ENCODE measurements around the gene AGBL1.

AGBL1 gene

DNA sequence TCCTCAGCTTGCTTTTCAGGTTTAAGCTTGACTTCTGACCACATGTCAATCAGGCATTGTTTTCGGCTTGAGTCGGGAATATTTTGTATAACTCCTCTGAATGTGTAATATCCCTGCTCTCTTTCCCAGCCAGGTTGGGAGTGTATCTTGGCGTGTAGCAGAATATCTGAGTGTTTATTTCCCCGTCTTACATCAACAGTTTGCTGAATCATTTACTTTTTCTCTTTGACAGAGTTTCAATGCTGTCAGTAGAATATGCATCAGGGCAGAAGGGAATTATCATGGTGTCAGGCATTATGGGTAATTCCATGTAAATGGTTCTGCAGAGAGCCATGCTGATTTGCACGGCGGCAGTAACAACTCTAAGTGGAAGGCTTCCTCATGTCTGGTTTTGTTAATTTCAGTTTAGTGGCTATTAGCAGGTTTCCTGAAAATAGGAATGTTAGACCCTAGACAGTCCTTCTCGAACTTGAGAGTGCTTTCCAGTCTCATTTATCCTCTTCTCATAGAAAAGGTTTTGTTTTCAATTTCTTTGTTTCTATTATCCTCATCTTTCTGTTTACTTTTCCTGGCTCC, 566.3 kb downstream of the AGBL1 start:
- DNase-seq (ENCODE audit: low read depth, low spot score) = no peak
- no peak overlapping the region for H3K4me3 ChIP-seq (ENCODE audit: low read length)

DNA sequence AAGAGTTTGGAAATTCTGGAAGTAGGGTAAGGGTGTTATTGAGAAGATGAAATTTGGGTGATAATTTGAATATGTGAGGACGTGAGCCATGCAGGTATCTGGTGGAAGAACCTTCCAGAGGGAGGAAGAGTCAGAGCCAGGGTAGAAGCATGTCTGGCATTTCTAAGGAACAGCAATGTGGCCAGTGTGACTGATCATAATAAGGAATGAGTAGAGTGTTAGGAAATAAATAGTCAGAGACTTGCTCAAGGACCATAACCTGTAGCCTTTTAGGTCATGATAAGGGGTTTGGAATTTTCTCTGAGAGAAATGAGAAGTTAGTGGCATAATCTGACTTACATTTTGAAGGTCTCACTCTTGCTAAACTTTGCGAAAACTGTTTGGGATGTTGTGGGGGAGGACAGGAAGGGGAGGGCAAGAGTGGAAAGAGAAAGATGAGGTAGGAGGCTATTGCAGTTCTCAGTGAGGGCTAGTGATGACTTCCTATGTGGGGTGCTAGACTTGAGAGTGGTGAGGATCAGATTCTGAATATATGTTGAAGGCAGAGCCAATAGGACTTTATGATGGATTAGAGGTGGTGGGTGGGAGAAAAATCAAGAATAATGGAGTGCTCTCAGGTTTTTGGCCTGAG, 568.3 kb downstream of the AGBL1 start:
- no peak overlapping the region for H3K4me3 ChIP-seq (ENCODE audit: low read length)
- DNase-seq (ENCODE audit: low read depth, low spot score) = no peak

DNA sequence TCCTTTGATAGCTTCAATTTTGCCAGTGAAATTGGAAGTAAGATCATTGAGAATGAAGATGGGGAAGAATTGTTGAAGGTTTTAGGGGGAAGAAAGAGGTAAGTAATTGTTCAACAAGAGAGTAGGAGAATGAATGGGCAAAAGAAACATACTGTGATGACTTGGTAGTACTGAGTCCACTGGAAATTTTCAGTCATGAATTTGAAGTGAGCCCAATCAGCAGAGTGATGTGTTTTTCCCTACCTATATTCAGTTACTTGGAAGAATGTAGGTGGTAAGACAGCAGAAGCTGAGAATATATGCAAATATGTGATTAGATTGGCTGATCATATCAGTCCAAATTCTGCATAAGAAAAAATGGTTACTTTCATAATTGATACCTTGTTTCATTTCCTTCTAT, 569.6 kb downstream of the AGBL1 start:
- no peak for DNase-seq (ENCODE audit: low read depth, low spot score)
- no peak overlapping the region for H3K4me3 ChIP-seq (ENCODE audit: low read length)

DNA sequence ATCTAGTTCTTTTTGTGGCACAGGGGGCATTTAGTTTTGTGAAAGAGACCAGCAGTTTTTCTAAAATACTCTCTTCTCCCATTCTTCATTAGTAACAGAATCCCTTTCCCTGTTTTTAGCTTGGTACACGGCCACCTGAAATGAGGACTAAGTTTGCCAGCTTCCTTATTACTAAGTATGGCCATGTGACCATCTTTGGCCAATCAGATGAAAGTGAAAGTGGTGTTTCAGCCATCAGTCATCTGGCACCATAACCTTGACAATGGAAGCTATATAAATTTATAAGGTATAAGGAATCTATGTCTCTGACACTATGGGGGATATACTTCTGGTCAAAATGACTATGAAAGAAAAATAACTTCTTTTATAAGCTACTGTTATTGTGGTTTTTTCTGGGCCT, 570.4 kb downstream of the AGBL1 start:
- no peak overlapping the region for H3K4me3 ChIP-seq (ENCODE audit: low read length)
- DNase-seq (ENCODE audit: low read depth, low spot score) = peak; percentile 23

DNA sequence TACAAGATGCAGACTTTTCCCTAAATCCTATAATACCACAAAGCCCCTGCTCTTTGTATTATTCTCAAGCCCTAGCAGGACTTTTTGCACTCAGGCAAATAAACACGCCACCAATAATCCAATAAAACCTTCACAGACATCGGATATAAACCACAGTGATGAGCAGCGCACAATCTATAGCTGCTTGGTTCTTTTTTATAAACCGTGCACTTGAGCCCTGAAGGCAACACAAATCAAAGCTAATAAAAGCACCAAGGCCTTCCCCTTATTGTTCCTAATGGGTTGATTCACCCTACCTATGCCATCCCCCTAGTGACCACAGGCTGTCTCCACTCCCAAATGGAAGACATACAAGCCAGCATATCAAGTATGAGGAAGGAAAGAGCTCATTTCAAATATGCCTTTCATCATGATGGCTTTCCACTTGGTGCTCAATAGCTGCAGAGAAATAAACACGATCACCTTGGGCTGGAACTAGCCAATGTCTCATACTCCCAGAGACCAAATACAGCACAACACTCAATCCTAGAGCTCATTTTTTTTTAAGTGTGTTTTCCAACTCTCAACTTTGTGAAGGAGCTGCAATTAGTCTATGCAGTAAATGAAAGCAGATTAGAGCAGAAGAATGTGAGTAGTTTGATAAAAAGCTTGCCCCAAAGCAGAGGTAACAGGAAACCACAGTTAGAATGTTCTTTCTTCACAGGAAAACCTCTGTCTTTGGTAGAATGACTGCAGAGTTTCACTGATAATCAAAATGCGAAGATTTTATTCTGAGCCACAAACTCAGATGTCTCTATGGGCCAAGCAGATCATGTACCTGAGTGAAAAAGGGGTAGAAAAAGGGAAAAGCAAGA, 573.9 kb downstream of the AGBL1 start:
- peak overlapping the region; percentile 15 for H3K4me3 ChIP-seq (ENCODE audit: low read length)
- peak; percentile 77 for DNase-seq (ENCODE audit: low read depth, low spot score)

DNA sequence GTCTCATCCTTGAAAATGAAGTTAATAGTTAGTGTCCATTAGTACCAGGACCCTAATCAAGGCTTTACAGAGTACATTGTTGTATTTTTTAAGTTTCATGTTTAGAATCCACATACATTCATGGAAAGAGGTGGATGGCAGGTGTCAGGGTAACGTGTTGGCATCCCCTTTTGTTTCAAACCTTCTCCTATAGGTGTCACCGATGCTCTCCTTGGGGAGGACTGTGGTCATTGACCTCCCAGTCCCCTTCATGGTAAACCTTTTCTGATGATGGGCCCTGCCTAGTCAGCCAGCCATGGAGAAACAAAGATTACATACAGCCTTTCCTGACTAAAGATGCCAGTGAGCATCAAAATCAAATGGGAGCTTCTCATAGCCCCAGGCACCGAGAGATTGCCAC, 574.8 kb downstream of the AGBL1 start:
- no peak for DNase-seq (ENCODE audit: low read depth, low spot score)
- H3K4me3 ChIP-seq (ENCODE audit: low read length) = no peak overlapping the region

DNA sequence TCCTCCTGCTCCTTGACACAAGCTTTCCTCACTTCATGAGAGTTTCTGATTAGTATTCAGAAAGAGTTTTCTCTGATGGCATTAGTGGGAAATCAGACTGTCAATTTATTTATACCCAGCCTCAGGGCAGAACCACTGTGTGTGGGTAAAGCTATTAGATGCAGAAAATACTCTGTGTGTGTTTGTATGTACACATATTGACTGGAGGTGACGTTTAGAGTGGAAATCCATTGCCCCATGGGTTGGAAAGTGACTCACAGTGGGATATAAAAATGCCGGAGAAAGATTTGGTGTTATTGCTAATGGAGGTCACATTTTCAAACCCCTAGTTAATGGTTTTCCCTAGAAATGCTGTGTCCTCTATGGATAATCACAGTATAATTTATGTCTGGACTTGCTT, 577.6 kb downstream of the AGBL1 start:
- H3K4me3 ChIP-seq (ENCODE audit: low read length) = no peak overlapping the region
- DNase-seq (ENCODE audit: low read depth, low spot score) = no peak

DNA sequence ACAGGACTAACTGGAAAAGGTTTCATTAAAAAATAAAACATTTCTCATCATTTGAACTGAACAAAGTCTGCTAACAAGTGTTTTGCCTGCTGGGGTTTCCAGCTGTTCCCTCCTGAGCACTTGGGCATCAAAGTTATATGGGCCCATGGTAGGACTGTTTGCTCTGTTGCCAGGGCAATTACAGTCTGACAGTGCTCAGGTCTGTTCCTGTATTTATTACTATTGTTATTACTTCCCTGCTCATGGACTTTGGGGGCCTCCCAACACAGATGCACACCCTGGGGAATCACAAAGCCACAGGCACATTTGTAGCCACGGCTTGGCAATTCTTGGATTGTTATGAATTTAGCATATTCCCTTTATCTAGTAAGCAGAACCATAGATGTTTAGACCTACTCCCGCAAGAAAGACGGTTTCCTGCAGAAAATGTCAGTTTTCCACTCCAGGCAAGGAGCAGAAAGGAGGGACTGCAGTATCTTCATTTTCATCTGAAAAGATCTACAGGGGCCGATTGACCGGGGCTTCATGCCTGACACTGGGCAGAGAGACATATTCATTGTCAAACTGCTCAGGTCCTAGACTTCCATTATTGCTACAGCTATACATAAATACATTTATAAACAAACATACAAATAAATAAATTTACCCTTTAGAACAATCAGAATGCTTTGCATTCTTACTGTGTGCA, 580.2 kb downstream of the AGBL1 start:
- no peak for DNase-seq (ENCODE audit: low read depth, low spot score)
- no peak overlapping the region for H3K4me3 ChIP-seq (ENCODE audit: low read length)

DNA sequence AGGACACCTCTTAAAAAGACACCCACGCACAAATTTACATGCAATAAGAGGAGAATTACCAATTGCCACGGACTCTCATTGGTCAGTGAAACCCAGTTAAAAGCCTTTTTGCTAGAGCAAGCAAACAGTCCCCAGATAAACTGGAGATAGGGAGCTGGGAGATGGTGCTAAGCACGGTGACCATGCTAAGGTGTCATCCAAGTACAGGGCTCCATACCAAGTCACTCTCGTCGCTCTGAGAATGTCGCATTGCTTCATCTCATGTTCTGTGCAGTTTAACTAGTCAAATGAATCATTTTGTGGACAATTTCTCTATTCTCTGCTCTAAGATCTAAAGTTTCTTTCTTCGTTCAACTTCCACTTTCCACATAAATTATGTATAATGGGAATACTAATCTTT, 581.9 kb downstream of the AGBL1 start:
- no peak overlapping the region for H3K4me3 ChIP-seq (ENCODE audit: low read length)
- no peak for DNase-seq (ENCODE audit: low read depth, low spot score)

DNA sequence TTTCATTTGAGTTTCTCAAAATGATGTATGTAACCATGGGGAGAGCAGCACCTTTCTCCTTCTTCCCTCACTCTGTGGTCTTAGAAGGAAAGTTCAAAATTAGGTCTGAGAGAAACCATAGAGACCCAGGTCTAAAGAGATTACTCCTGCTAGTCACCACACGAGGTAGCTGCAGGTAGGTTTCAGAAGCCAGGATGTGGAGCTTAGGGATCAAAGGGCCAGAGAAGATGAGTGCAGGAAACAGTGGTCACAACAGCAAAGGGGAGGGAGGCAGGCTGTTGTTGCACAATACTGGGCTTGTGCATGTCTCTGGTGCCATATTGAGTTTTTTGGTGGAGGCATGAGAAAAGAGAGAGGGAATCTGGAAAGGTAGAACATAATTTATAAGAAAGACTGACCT, 583.6 kb downstream of the AGBL1 start:
- DNase-seq (ENCODE audit: low read depth, low spot score) = peak; percentile 53
- no peak overlapping the region for H3K4me3 ChIP-seq (ENCODE audit: low read length)

DNA sequence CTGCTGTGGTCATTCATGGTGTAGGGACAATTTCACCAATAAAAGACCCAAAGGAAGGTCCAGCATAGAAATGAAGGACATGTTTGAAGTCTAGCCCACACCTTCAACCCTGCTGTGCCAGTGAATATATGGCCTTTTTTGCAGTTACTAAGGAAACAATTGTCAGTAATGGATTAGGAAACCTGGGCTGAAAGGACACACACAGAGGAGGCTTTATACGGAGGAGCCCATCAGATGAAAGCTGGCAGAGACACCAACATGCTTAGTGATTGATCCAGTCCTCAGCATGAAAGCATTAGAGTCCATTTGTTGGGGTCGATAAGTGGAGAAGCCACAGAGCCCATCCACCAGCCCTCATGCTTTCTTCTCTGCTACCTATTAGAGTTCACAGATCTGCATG, 584.3 kb downstream of the AGBL1 start:
- no peak for DNase-seq (ENCODE audit: low read depth, low spot score)
- H3K4me3 ChIP-seq (ENCODE audit: low read length) = no peak overlapping the region

DNA sequence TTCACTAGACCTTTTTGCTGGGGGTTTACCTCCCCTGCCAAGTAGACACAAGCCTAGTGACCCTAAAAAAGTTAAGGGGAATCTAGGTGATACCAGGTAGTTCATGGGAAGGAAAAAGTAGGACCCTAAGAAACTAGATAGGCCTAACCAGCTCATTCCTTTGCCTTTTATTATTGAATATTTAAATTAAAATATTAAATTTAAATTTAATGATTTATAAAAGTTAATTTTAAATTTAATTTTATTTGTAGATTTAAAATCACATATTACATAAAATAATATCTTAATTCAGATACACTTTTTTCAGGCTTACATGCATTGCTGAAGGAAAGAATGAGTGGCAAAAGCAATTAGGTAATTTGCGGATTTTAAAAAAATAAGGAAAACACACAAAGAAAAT, 584.9 kb downstream of the AGBL1 start:
- no peak for DNase-seq (ENCODE audit: low read depth, low spot score)
- no peak overlapping the region for H3K4me3 ChIP-seq (ENCODE audit: low read length)

DNA sequence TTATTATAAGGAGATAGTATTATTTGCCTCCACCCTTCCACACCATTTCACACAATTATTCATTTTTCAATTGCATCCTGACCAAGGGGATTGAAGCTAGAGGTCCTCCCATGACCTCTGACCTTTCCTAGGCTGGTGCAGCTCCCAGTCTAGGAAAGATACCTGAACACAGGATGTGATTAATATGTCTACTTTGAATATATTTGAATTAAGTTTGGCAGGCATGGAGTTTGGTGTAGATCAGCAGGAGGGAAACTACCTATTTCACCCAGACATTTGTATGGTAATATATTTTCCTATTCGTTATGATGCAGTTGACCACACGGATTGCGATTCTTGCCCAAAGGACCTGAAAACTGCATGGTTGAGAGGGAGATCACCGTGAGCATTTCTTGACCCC, 596.3 kb downstream of the AGBL1 start:
- no peak overlapping the region for H3K4me3 ChIP-seq (ENCODE audit: low read length)
- DNase-seq (ENCODE audit: low read depth, low spot score) = no peak

DNA sequence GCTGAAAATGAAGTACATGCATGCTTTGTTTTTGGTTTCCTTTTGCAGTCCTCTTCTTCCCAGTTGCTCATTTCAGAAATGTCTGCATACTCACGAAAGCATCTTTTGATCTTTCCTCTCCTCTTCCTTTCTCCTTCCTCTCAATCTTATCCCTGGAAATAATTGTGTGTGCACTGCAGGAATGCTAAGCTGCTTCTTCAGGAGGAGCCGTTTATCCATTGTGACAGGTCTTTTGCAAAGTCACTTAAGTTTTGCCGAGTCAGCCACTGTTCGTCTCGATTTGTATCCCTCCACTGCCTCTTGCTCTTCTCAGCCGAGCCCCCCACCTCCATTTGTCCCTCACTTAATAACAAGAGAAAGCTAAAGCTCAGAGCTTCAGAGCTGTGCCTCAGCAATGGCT, 597.6 kb downstream of the AGBL1 start:
- H3K4me3 ChIP-seq (ENCODE audit: low read length) = no peak overlapping the region
- no peak for DNase-seq (ENCODE audit: low read depth, low spot score)

DNA sequence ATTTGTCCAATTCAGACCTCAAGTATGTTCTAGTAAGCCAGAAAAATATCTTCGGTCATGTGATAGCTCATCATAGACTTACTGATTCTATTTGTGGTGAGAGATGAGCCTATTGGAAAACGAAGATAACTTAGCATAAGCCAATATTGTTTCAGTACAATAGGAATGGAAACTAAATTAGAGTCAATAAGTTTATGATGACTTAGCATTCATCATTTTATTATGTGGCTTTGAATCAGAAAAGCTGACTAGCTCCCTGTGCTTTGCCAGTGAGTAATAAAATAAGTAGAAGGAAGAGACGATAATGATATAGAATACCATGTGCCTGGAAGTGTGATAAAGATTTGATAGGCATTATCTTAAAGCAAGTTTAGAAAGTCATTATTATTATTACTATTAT, 605.6 kb downstream of the AGBL1 start:
- no peak overlapping the region for H3K4me3 ChIP-seq (ENCODE audit: low read length)
- no peak for DNase-seq (ENCODE audit: low read depth, low spot score)

DNA sequence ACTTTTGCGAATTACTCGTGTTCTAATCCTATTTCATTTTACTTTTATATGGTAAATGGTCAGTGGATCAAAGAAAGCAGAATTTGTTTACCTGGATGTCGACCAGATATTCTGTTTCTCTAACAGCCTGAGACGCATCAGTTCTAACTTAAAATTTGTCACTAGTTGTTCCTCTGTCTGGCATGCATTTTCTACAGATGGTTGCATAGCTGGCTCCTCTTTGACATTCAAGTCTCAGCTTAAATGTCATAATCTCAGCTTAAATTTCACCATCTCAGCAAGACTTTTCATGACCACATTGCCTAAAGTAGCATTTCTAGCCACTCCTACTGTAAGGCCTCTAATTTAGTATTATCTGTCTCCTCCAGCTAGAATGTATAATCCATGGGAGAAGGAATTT, 609.3 kb downstream of the AGBL1 start:
- H3K4me3 ChIP-seq (ENCODE audit: low read length) = no peak overlapping the region
- DNase-seq (ENCODE audit: low read depth, low spot score) = no peak

DNA sequence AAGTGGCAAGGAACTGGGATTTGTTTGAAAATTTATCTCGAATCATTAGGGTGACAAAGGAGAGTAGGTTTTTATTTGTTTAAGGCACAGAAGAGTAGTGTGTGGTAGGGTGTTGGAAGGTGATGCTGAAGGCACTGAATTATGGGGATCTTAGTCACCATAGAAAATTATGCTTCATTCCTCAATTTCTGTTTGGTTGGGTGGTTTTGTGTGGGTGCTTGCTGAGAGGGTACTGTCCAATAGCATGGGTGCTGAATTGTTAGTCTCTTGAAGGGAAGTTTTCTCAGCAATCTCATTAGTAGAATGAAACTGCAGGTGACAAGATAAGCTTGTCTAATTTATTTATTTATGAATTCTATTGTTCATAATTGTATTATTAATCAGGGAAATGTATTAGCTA, 610.9 kb downstream of the AGBL1 start:
- no peak overlapping the region for H3K4me3 ChIP-seq (ENCODE audit: low read length)
- no peak for DNase-seq (ENCODE audit: low read depth, low spot score)

DNA sequence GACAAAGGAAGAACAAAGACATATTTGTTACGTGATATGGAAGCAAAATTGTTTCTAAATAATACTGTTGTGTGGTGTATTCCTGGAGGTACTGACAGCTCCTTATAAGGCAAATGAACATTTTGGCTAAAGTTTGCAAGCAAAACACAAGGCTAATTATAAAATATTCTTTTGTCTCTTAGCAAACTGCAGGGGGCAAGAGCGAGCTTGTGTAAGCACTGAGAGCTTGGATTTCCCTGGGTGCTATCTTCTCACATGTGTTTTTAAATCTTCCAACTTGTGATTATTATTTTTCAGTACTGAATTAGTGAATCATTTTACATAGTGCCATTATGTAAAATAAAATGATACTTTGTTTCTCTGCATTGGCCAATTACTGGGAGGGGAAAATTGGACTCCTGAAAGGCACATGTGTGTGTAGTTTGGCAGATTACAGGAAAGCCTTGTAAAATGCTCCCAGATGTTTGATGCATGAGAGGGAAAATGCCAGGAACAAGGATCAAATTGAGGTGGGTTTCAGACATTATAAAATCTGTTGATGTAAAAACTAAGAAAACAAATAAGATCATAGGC, 611.5 kb downstream of the AGBL1 start:
- no peak overlapping the region for H3K4me3 ChIP-seq (ENCODE audit: low read length)
- peak; percentile 11 for DNase-seq (ENCODE audit: low read depth, low spot score)

DNA sequence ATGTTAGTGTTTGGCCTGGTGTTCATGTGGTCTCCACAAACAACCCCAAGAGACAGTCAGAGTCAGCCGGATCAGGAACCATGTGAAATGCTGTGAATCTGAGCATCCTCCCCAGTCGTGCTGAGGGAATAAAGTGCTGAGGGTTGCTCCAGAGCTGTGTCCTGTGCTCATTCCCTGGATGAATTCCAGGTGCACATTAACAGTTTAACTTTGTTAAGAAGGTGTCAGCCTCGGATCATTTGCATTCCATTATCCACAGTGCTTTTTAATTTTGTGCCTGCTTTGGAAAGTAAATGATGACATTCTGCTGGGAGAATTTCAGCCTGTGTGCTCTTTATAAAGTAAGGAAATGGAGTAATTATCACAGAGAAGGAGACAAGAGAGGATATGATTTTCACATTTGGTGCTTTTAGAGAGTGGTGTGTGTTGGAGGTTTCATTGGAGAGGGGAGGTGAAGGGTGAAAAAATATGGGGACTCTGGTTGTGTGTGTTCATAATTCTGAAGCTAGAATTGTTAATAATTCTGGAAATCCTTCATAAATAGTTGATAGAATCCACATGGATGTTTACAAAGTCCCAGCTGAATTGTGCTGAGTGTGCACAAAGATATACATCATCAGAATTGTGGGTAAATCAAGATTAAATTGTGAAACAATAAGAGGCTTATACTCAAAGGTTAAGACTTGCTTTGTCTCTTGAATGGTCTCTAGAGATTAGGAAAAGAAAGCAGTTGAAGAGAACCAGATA, 621.4 kb downstream of the AGBL1 start:
- DNase-seq (ENCODE audit: low read depth, low spot score) = no peak
- no peak overlapping the region for H3K4me3 ChIP-seq (ENCODE audit: low read length)

All from Jurkat, Clone E6-1 (cell line).